Measurements from ENCODE around the gene MAP4K2.
A peak's percentile ranks its signal among the peaks of the same experiment; 100 is the strongest.

The MAP4K2 gene

GRCh38 chr11:64752175-64752970, 50.6 kb downstream of the MAP4K2 start:
- H3K4me1 ChIP-seq (ENCODE audit: control insufficient read depth in 2 of 2, insufficient read depth in 1 of 2, low read depth in 1 of 2, low read length in 2 of 2) = peaks cover 2 to 10% of the 10 kb centered on the region in 2 donors
- H3K27me3 ChIP-seq (ENCODE audit: control insufficient read depth in 3 of 3, insufficient read depth in 3 of 3, low read depth in 1 of 3, low read length in 3 of 3) = no peaks in the 10 kb centered on the region
- no peak for DNase-seq (ENCODE audit: low spot score)
- H3K79me1 ChIP-seq (ENCODE audit: low read depth, low read length) = peaks cover 4% of the 10 kb centered on the region
- no peak overlapping the region for H3K9ac ChIP-seq (ENCODE audit: low read depth, low read length, poor library complexity)
- no peak overlapping the region for H2AFZ ChIP-seq (ENCODE audit: low read length)
- H2BK15ac ChIP-seq (ENCODE audit: low read length) = no peak overlapping the region
- peak overlapping the region; percentile 1 for H3K23ac ChIP-seq (ENCODE audit: low read depth, low read length, poor library complexity)
- H2BK5ac ChIP-seq (ENCODE audit: low read length) = no peak overlapping the region
- no peak overlapping the region for H3K27ac ChIP-seq (replicated peaks; ENCODE audit: low read length)
- no peak overlapping the region for H4K91ac ChIP-seq (ENCODE audit: low read depth, low read length, poor library complexity)
- H3K4ac ChIP-seq (ENCODE audit: low read length) = no peak overlapping the region
- no peaks in the 10 kb centered on the region for H3K9me3 ChIP-seq (replicated peaks in 1 of 2; ENCODE audit: control insufficient read depth in 2 of 2, insufficient read depth in 1 of 2, low read depth in 1 of 2, low read length in 2 of 2)
- no peak overlapping the region for H3K4me3 ChIP-seq (ENCODE audit: low read length in 2 of 2)
- no CpG with 5 or more reads among the region's 14 CpGs for WGBS, 2 donors (ENCODE audit: extremely low coverage in 2 of 2, insufficient read length in 2 of 2, insufficient replicate concordance in 1 of 2)
- H2AK5ac ChIP-seq (ENCODE audit: low read depth, low read length) = peak overlapping the region; percentile 2
- H3K4me2 ChIP-seq (ENCODE audit: insufficient read depth, low read length, poor library complexity, severe bottlenecking) = no peak overlapping the region
- H3K36me3 ChIP-seq (replicated peaks in 1 of 2; ENCODE audit: control insufficient read depth in 2 of 2, insufficient read depth in 2 of 2, low read length in 2 of 2) = no peaks in the 10 kb centered on the region
- peak overlapping the region; percentile 44 for H3K18ac ChIP-seq (ENCODE audit: low read length)
- H2BK120ac ChIP-seq (ENCODE audit: low read depth, low read length) = no peak overlapping the region
- H2BK12ac ChIP-seq (ENCODE audit: low read length) = no peak overlapping the region
- H4K8ac ChIP-seq (ENCODE audit: low read depth, low read length) = no peak overlapping the region
- no peak overlapping the region for H3K14ac ChIP-seq (ENCODE audit: low read length)

- Histone ChIP-seq H2AFZ (ENCODE audit: low read length) (no peak overlapping the region), H3K9ac (ENCODE audit: low read depth, low read length, poor library complexity) (no peak overlapping the region), H2BK15ac (ENCODE audit: low read length) (no peak overlapping the region), H4K91ac (ENCODE audit: low read depth, low read length, poor library complexity) (no peak overlapping the region), H3K27ac (replicated peaks; ENCODE audit: low read length) (no peak overlapping the region), H3K23ac (ENCODE audit: low read depth, low read length, poor library complexity) (peak overlapping the region; percentile 43), H3K79me1 (ENCODE audit: low read depth, low read length) (peaks cover 4% of the 10 kb centered on the region), H2AK5ac (ENCODE audit: low read depth, low read length) (peak overlapping the region; percentile 65), H2BK120ac (ENCODE audit: low read depth, low read length) (no peak overlapping the region), H4K8ac (ENCODE audit: low read depth, low read length) (no peak overlapping the region), H3K36me3 (replicated peaks in 1 of 2; ENCODE audit: control insufficient read depth in 2 of 2, insufficient read depth in 2 of 2, low read length in 2 of 2) (no peaks in the 10 kb centered on the region), H3K4me2 (ENCODE audit: insufficient read depth, low read length, poor library complexity, severe bottlenecking) (no peak overlapping the region), H3K27me3 (ENCODE audit: control insufficient read depth in 3 of 3, insufficient read depth in 3 of 3, low read depth in 1 of 3, low read length in 3 of 3) (peaks cover 0 to 7% (median 0%) of the 10 kb centered on the region in 3 experiments), H3K4me3 (ENCODE audit: low read length in 2 of 2) (no peak overlapping the region), H2BK5ac (ENCODE audit: low read length) (no peak overlapping the region), H2BK12ac (ENCODE audit: low read length) (no peak overlapping the region), H3K18ac (ENCODE audit: low read length) (no peak overlapping the region), H3K9me3 (replicated peaks in 1 of 2; ENCODE audit: control insufficient read depth in 2 of 2, insufficient read depth in 1 of 2, low read depth in 1 of 2, low read length in 2 of 2) (no peaks in the 10 kb centered on the region), H3K14ac (ENCODE audit: low read length) (no peak overlapping the region), H3K4me1 (ENCODE audit: control insufficient read depth in 2 of 2, insufficient read depth in 1 of 2, low read depth in 1 of 2, low read length in 2 of 2) (peaks cover 2 to 10% of the 10 kb centered on the region in 2 donors), H3K4ac (ENCODE audit: low read length) (no peak overlapping the region)
- no CpG with 5 or more reads among the region's 9 CpGs for WGBS, 2 donors (ENCODE audit: extremely low coverage in 2 of 2, insufficient read length in 2 of 2, insufficient replicate concordance in 1 of 2)
- DNase-seq (ENCODE audit: low spot score) = no peak
These were observed 51.4 kb downstream of the MAP4K2 start for GRCh38 chr11:64751580-64751979.

- Histone ChIP-seq H4K8ac (ENCODE audit: low read depth, low read length) (no peak overlapping the region), H3K79me1 (ENCODE audit: low read depth, low read length) (peaks cover 4% of the 10 kb centered on the region), H2BK5ac (ENCODE audit: low read length) (no peak overlapping the region), H3K18ac (ENCODE audit: low read length) (peak overlapping the region; percentile 16), H3K27ac (replicated peaks; ENCODE audit: low read length) (no peak overlapping the region), H4K91ac (ENCODE audit: low read depth, low read length, poor library complexity) (no peak overlapping the region), H3K4ac (ENCODE audit: low read length) (peak overlapping the region; percentile 13), H3K14ac (ENCODE audit: low read length) (peak overlapping the region; percentile 98), H2AFZ (ENCODE audit: low read length) (no peak overlapping the region), H3K4me2 (ENCODE audit: insufficient read depth, low read length, poor library complexity, severe bottlenecking) (no peak overlapping the region), H2BK15ac (ENCODE audit: low read length) (no peak overlapping the region), H3K4me1 (ENCODE audit: control insufficient read depth in 2 of 2, insufficient read depth in 1 of 2, low read depth in 1 of 2, low read length in 2 of 2) (peaks cover 2 to 10% of the 10 kb centered on the region in 2 donors), H3K23ac (ENCODE audit: low read depth, low read length, poor library complexity) (peak overlapping the region; percentile 43), H3K27me3 (ENCODE audit: control insufficient read depth in 3 of 3, insufficient read depth in 3 of 3, low read depth in 1 of 3, low read length in 3 of 3) (peaks cover 0 to 10% (median 0%) of the 10 kb centered on the region in 3 experiments), H2AK5ac (ENCODE audit: low read depth, low read length) (peak overlapping the region; percentile 65), H3K9ac (ENCODE audit: low read depth, low read length, poor library complexity) (no peak overlapping the region), H3K9me3 (replicated peaks in 1 of 2; ENCODE audit: control insufficient read depth in 2 of 2, insufficient read depth in 1 of 2, low read depth in 1 of 2, low read length in 2 of 2) (no peaks in the 10 kb centered on the region), H3K36me3 (replicated peaks in 1 of 2; ENCODE audit: control insufficient read depth in 2 of 2, insufficient read depth in 2 of 2, low read length in 2 of 2) (no peaks in the 10 kb centered on the region), H2BK12ac (ENCODE audit: low read length) (no peak overlapping the region), H3K4me3 (ENCODE audit: low read length in 2 of 2) (no peak overlapping the region), H2BK120ac (ENCODE audit: low read depth, low read length) (no peak overlapping the region)
- no CpG with 5 or more reads among the region's 9 CpGs for WGBS, 2 donors (ENCODE audit: extremely low coverage in 2 of 2, insufficient read length in 2 of 2, insufficient replicate concordance in 1 of 2)
- DNase-seq (ENCODE audit: low spot score) = no peak
These were observed 51.9 kb downstream of the MAP4K2 start for GRCh38 chr11:64751136-64751535.

DNA sequence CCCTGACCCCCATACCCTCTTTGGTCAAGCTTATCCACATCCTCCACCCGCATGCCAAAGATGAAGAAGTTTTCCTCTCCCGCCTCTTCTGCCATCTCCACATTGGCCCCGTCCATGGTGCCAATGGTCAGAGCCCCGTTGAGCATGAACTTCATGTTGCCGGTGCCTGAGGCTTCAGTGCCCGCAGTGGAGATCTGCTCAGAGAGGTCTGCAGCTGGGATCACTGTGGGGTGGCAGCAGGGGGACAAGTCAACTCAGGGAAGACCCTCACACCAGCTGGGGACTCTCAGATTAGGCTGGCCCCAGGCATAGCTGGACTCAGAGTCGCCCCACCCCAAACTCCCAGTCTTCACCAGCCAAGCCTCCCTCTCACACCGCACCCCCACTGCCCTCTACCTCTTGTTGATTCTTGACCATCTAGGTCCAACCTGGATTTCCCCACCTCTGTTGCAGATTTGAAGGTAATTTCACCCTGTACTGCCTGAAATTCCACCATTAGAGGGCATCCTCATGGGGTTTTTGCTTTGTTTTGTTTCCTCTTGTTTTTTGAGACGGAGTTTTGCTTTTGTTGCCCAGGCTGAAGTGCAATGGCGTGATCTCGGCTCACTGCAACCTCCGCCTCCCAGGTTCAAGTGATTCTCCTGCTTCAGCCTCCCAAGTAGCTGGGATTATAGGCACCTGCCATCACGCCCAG, 52.5 kb downstream of the MAP4K2 start:
- no peak overlapping the region for H2BK12ac ChIP-seq (ENCODE audit: low read length)
- WGBS, 2 donors (ENCODE audit: extremely low coverage in 2 of 2, insufficient read length in 2 of 2, insufficient replicate concordance in 1 of 2) = no CpG with 5 or more reads among the region's 13 CpGs

More for the DNA sequence above, 52.5 kb downstream of the MAP4K2 start:
- no peak for DNase-seq (ENCODE audit: low spot score)
- no peak overlapping the region for H2BK120ac ChIP-seq (ENCODE audit: low read depth, low read length)
- no peak overlapping the region for H3K4me2 ChIP-seq (ENCODE audit: insufficient read depth, low read length, poor library complexity, severe bottlenecking)
- H2BK5ac ChIP-seq (ENCODE audit: low read length) = peak overlapping the region; percentile 78
- H2AFZ ChIP-seq (ENCODE audit: low read length) = no peak overlapping the region
- H3K79me1 ChIP-seq (ENCODE audit: low read depth, low read length) = peaks cover 4% of the 10 kb centered on the region
- H3K27me3 ChIP-seq (ENCODE audit: control insufficient read depth in 3 of 3, insufficient read depth in 3 of 3, low read depth in 1 of 3, low read length in 3 of 3) = peaks cover 0 to 10% (median 0%) of the 10 kb centered on the region in 3 experiments
- no peak overlapping the region for H2BK15ac ChIP-seq (ENCODE audit: low read length)
- no peak overlapping the region for H3K18ac ChIP-seq (ENCODE audit: low read length)
- no peaks in the 10 kb centered on the region for H3K9me3 ChIP-seq (replicated peaks in 1 of 2; ENCODE audit: control insufficient read depth in 2 of 2, insufficient read depth in 1 of 2, low read depth in 1 of 2, low read length in 2 of 2)
- H3K9ac ChIP-seq (ENCODE audit: low read depth, low read length, poor library complexity) = no peak overlapping the region
- H3K36me3 ChIP-seq (replicated peaks in 1 of 2; ENCODE audit: control insufficient read depth in 2 of 2, insufficient read depth in 2 of 2, low read length in 2 of 2) = no peaks in the 10 kb centered on the region
- no peak overlapping the region for H3K14ac ChIP-seq (ENCODE audit: low read length)
- no peak overlapping the region for H3K4me3 ChIP-seq (ENCODE audit: low read length in 2 of 2)
- no peak overlapping the region for H3K27ac ChIP-seq (replicated peaks; ENCODE audit: low read length)
- H2AK5ac ChIP-seq (ENCODE audit: low read depth, low read length) = peak overlapping the region; percentile 14
- peaks cover 2 to 14% of the 10 kb centered on the region in 2 donors for H3K4me1 ChIP-seq (ENCODE audit: control insufficient read depth in 2 of 2, insufficient read depth in 1 of 2, low read depth in 1 of 2, low read length in 2 of 2)
- H4K91ac ChIP-seq (ENCODE audit: low read depth, low read length, poor library complexity) = no peak overlapping the region
- H3K4ac ChIP-seq (ENCODE audit: low read length) = no peak overlapping the region
- H4K8ac ChIP-seq (ENCODE audit: low read depth, low read length) = no peak overlapping the region
- H3K23ac ChIP-seq (ENCODE audit: low read depth, low read length, poor library complexity) = no peak overlapping the region

Measured in neuronal stem cell (in vitro differentiated cells).